Upper lobe of left lung (tissue), 4 donors: ENCODE measurements around the gene CRIP3.

Source experiments
- CTCF ChIP-seq, 6 experiments: fragments of 450-650 bp in 4 of 6; fragments of 200-600 bp in 2 of 6; sonication (generic) in 2 of 6; IDR thresholded peaks; one replicate each; pipeline ENCODE4 v1.5.1; 2016 to 2019; ENCODE audit warnings: antibody characterized with exemption in 6 of 6
- EP300 ChIP-seq, 4 donors: sonication (generic); formaldehyde crosslinking; IDR thresholded peaks; one replicate each; pipeline ENCODE4 v1.5.1; 2017; ENCODE audit warnings: antibody characterized with exemption in 4 of 4, control low read depth in 2 of 4

GRCh38 chr6:43277643-43278523 is 30.7 kb downstream of the CRIP3 start:
- TF ChIP-seq CTCF (IDR thresholded peaks at IDR 0.05), result no peak
- no peak for TF ChIP-seq EP300 (IDR thresholded peaks at IDR 0.05)
